ENCODE results near the gene ZNF140. TPM values are rescaled to one million over a fixed set of nuclear protein-coding genes. Genes with fewer than 3 reads are reported as not detected.

The ZNF140 gene
- total RNA-seq, 1 experiment from 2014 or later: 21.7 TPM

DNA sequence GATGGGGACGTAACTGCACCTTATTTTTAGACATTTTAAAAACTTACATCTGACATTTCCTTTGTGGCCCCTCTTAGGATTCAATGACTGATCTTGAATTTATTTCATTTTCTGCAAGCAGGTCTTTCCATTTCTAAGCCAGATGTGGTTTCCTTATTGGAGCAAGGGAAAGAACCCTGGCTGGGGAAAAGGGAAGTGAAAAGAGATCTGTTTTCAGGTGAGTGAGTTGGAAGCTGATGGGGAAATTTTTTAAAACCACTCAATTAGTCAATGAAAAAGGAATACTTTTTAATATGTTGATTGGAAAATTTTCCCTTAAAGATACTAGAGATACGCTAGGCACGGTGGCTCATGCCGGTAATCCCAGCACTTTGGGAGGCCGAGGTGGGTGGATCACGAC is 2.6 kb downstream of the ZNF140 start:
- Histone ChIP-seq H2BK12ac (ENCODE audit: insufficient read length, low read depth, low read length) (no peak overlapping the region), H3K23me2 (ENCODE audit: insufficient read length, low read depth, low read length, poor library complexity, severe bottlenecking) (peaks cover 3% of the 10 kb centered on the region), H3K4me1 (ENCODE audit: insufficient read depth, low read length) (no peaks in the 10 kb centered on the region), H3K4me2 (ENCODE audit: insufficient read depth, insufficient read length, low read length) (no peak overlapping the region), H3K9ac (ENCODE audit: extremely low read depth, insufficient read length, low read length) (no peak overlapping the region), H3K14ac (ENCODE audit: insufficient read depth, low read length) (no peak overlapping the region), H2AFZ (ENCODE audit: low read length) (no peak overlapping the region), H4K8ac (replicated peaks; ENCODE audit: insufficient read length, low read depth, low read length) (no peak overlapping the region), H3K27ac (ENCODE audit: insufficient read length, low read depth, low read length) (no peak overlapping the region), H2BK5ac (ENCODE audit: insufficient read length, low read length) (no peak overlapping the region), H2BK20ac (ENCODE audit: low read depth, low read length, poor library complexity, severe bottlenecking) (no peak overlapping the region), H2BK15ac (ENCODE audit: low read depth, low read length) (no peak overlapping the region), H2BK120ac (ENCODE audit: low read depth, low read length, poor library complexity, severe bottlenecking) (no peak overlapping the region), H3T11ph (ENCODE audit: low read length) (no peak overlapping the region), H3K56ac (ENCODE audit: insufficient read length, low read depth, low read length) (no peak overlapping the region), H3K79me2 (ENCODE audit: insufficient read depth, low read length) (no peaks in the 10 kb centered on the region; the same call in 1 of the 2 replicates), H3K23ac (ENCODE audit: insufficient read length, low read depth, low read length) (no peak overlapping the region), H4K20me1 (ENCODE audit: control insufficient read depth, insufficient read depth, insufficient read length) (no peaks in the 10 kb centered on the region), H3K4ac (ENCODE audit: low read depth, low read length) (no peak overlapping the region), H3K27me3 (ENCODE audit: insufficient read depth, low read length) (no peaks in the 10 kb centered on the region), H4K5ac (ENCODE audit: insufficient read length, low read depth, low read length) (no peak overlapping the region), H3K79me1 (ENCODE audit: insufficient read depth, low read depth, low read length, poor library complexity, severe bottlenecking) (no peaks in the 10 kb centered on the region), H3K18ac (ENCODE audit: insufficient read length, low read depth, low read length) (no peak overlapping the region), H3K9me3 (ENCODE audit: control insufficient read depth, low read depth, low read length) (peaks cover 21% of the 10 kb centered on the region), H2AK5ac (ENCODE audit: insufficient read length, low read length) (no peak overlapping the region), H4K91ac (ENCODE audit: insufficient read length, low read depth, low read length) (no peak overlapping the region)
- TF ChIP-seq, protein P1, sequence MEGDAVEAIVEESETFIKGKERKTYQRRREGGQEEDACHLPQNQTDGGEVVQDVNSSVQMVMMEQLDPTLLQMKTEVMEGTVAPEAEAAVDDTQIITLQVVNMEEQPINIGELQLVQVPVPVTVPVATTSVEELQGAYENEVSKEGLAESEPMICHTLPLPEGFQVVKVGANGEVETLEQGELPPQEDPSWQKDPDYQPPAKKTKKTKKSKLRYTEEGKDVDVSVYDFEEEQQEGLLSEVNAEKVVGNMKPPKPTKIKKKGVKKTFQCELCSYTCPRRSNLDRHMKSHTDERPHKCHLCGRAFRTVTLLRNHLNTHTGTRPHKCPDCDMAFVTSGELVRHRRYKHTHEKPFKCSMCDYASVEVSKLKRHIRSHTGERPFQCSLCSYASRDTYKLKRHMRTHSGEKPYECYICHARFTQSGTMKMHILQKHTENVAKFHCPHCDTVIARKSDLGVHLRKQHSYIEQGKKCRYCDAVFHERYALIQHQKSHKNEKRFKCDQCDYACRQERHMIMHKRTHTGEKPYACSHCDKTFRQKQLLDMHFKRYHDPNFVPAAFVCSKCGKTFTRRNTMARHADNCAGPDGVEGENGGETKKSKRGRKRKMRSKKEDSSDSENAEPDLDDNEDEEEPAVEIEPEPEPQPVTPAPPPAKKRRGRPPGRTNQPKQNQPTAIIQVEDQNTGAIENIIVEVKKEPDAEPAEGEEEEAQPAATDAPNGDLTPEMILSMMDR (conservative IDR thresholded peaks at IDR 0.05): no peak
- no peak for DNase-seq
- Mint-ChIP-seq H3K9me3 (peaks cover 56 to 64% of the 10 kb centered on the region in 2 experiments), H3K4me3 (no peak overlapping the region), H3K27ac (no peak overlapping the region), H3K36me3 (ENCODE audit: insufficient read depth in 1 of 3, low read depth in 3 of 3) (peaks cover 68 to 73% (median 71%) of the 10 kb centered on the region in 3 experiments), H3K4me1 (peaks cover 4 to 6% of the 10 kb centered on the region in 2 experiments; a peak in 3 of 4 replicates), H3K27me3 (ENCODE audit: low read depth) (no peaks in the 10 kb centered on the region)
- no CpG with 5 or more reads among the region's 6 CpGs for WGBS (ENCODE audit: extremely low coverage, insufficient read length, low lambda C conversion rate)

Data from H9 (cell line).